HG03064 (cell line): ENCODE measurements around the gene TSPAN6.
A peak's percentile ranks its signal among the peaks of the same experiment; 100 is the strongest.

Experiments used
- ATAC-seq: cut with Tn5 transposase; IDR thresholded peaks from one replicate; pipeline ENCODE4 v1.9.1; 2021; ENCODE audit warnings: low read depth; ENCODE audit not compliant: unreplicated experiment

Gene TSPAN6

DNA sequence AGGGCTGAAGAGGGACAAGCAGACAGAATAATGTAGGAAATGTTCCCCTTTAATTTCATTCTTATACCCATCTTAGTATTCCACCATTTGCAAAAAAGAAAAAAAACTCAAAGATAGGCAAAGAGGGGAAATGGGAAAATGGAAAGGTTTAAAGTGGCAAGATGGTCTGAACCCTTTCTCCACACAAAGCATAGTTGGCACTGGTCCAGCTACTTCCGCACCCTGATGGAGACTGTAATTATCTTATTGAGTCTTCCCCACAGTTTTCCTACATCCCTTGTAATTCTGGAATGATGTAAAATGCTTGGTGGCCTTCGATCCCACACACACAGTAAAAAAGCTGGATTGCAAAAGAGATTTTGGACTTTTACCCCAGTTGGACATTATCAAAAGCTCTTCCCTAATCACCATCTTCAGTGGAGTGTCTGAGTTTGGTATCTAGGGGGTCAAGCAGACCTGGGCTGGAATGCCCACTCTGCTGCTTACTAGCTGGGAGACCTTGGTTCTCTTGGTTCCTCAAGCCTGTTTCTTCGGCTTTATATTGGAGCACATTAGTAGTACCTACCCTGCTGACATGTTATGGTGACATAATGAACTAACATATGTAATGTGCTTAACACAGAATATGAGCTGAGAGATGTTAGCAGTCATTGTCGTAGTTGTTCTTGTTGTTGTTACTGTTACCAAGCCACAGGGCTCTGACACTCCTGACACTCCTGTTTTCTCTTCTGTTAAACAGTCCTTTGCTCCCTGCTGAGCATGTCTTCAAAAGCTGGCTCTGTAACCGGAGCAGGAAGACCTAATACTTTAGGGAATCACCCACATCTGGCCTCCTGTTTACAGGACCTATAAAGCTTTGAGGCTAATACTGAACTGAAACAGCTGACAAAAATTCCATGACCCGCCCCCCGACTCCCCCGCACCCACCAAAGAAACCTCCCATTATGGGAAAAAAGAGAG lies 12.1 kb upstream of the TSPAN6 start:
- no peak for ATAC-seq

DNA sequence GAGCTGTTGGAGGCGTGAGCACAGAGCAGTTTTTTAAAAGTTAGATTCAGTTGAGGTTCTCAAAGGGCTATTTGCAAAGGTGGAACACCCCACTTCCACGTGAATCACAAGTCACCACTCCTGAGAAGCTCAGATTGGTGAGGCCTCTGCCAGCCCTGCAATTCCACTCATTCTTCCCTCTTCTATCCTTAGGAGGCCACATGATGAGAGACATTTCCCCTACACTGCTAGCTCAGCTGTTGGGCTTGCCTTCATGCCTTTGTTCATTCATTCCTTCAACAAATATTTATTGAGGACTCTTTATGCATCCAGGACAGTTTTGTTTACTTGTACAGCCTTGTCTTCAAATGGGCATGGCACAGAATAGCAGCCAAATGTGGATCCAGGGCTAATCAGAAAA lies 11.1 kb upstream of the TSPAN6 start:
- no peak for ATAC-seq

DNA sequence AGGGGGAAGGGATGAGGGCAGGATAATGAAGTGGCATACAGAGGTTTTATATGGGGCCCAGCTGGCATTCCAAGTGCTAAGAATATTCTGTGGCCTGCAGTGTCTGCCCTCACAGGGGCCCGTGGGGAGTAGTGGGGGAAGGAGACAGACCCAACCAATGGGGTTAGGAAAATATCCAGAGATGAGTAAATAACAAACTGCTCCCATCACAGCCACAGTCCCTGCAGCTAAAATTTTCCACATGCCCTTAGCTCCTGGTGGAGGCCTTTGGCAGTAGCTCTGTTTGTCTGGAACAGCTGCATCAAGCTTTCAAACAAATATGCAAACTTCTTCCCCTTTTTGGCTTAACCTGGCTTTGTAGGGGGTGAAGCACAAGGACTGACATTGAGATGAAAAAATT lies 10.5 kb upstream of the TSPAN6 start:
- ATAC-seq = no peak

DNA sequence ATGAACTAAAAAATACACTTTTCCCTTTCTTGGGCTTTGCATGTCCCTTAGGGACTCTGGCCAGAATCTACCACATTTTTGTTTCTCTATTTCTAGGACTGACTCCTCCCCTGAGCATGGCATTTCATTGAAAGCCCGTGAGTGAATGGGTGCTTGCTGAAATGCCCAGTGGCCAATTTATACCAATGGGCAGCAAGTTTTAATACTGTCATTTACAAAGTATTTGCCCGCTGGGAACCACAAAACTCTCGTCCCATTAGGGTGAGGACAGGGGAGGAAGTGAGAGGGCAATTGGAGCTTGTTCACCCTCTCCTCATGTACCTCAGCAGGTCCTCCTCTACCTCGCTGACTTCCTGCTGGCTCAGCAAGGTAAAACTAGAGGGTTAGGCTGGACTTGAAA lies 8.5 kb upstream of the TSPAN6 start:
- ATAC-seq = no peak

DNA sequence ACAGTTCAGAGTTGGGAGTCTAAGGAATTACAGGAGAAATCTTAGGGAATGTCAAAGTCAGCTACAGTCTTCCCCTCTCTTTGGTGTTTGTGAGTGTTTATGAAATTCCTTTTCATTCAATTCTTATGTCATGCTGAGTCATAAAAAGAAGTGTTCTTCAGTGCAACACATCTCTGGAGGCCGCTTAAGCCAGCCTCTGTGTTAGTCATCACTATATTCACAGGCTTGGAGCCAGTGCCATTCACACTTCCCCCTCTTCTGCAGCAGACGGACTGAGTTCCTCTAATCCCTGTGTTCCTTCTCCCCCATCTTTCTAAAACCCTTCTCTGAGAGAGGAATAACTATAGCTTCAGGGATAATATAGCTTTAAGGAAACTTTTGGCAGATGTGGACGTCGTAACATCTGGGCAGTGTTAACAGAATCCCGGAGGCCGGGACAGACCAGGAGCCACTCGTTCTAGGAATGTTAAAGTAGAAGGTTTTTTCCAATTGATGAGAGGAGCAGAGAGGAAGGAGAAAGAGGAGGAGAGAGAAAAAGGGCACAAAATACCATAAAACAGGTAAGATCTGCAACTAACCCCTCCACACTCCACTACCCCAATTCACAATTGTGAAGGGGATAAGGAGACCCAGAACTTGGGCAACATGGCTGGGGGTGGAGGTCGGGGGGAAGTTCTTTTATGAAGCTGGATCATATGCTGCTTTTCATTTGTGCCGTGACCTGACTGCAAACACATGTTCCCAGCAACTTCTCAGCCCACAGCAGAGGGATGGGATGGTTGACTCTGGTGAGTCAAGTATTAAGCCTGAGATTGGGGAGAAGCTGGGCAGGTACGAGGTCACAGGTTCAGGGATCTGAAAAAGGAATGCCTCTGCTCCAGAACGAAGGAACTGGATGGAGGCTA lies 7.6 kb upstream of the TSPAN6 start, which contains the start of gene SRPX2:
SRPX2 (plus strand) TSS at position 244 of the 905 bp plus-strand sequence. CDS start 2,124 bp downstream, outside the sequence.
- no peak for ATAC-seq

DNA sequence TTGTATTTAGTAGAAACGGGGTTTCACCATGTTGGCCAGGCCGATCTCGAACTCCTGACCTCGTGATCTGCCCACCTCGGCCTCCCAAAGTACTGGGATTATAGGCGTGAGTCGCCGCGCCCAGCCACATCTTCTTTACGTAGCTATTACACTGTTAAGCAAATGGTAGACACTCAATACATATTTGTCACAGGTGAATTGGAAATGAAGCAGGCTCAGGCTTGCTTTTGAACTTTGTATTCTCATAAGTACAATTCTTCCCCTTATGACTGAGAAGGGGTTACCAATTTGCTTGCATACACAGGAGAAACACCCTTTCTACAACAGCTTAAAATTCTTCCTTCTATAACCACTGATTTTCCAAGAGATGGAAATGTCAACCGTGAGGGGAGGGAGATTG lies 6.6 kb upstream of the TSPAN6 start:
- no peak for ATAC-seq

DNA sequence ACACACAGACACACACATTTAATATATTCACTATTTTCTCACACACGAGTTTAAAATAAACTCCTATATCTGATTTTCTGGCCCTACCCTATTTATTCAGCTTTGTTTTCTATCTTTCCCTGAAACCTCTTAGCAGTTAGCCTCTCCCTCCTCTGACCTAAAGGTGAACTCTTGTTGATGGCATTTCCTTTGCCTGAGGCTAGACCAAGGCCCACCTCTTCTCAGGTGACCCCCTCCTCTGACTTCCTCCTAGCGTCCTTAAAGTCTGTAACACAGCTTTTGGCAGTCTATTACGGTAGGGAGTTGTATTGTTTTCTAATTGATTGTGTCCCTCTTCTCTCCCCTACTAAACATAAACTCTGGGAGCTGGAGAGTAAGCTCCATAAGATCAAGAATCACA lies 5.7 kb upstream of the TSPAN6 start:
- no peak for ATAC-seq

DNA sequence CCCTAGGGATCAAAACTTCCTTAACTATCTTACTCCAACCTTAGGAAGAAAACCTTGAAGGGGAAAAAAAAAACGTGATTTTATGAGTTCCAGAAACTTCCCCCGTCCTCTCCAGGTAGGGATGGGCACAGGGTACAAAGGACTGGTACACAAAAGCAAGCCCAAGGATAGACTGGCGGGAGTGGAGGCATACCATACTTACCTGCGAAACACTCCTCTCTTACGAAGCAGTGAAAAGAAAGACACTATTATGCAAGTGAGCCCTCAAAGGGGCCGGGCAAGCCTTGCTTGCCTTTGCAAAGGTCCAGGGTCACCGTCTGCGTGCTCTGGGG lies 651 bp downstream of the TSPAN6 start:
- ATAC-seq = no peak

DNA sequence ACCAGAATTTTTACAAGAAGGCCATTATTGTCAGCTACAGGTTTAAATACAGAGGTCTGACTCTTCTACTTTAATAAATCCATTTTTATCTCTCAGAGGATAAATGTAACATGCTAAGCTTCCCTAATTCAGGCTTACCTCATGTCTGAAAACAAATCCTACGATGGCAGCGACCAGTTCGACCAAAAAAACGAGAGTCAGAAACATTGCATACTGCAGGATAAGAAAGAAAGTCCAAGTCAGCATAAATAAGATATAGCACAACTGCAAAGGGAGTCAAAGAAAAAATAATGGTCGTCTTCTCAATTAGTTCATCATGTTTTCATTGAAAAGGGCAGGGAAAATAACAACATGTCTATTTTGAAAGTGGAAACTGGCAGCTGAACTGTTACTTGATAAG lies 1.6 kb downstream of the TSPAN6 start:
- ATAC-seq = no peak

DNA sequence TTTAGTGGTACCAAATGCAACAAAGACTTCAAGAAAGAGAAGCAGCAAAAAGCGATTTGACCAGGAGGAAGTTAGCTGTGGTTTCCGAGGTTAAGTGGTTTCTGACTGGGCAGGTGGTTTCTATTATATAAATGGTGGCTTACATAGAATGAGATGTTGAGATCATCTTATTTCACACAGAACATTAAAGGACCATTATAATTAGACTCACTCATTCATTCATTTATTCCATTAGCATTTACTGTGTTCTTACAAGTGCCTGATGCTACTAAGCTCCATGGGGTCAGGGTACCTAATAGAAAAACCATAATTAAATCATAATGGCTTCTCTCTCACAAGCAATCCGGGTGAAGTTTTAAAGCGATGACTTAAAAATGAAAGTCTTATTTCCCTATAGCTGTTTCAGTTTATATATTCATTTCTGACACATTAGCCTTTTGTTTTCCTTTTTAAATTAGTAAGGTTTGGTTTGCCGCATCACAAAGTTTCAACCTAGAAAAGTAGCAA lies 10.6 kb downstream of the TSPAN6 start:
- peak; percentile 95 for ATAC-seq

DNA sequence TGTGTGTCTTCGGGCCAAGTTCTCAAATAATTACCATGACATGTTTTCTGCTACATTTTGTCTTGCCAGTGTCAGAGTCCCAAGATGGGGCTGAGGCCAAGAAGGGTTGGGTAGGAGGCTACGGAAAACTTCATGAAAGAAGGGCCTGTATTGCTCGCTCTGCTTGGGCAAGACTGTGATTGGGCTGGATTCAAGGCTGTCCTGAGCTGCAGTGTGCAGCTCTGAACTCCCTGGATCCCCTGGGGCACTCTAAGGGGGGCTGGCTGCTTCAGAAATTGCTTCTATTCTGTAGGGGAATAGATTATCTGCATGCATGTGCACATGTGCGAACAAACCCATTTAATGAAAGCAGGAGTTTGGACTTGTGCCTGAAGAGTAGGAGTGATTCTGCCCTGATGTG lies 13.6 kb downstream of the TSPAN6 start:
- no peak for ATAC-seq

DNA sequence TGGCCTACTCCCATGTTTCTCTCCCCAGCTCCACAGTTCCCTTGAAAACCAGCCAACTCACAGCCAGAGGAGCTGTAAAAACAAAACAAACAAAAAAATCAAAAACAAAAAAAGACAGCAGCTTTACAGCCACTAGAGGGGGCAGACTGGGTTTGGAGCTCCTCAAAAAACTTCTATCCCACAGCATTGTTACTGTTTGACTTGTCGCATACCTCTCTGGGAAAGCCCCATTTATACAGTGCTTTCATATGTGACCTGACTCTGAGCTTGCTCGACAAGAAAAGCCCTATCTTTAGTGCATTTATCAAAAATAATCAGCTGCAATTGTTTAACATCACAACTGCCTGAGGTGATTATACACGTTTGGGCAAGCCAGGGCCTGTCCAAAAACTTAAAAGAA lies 21.6 kb downstream of the TSPAN6 start:
- peak; percentile 98 for ATAC-seq

DNA sequence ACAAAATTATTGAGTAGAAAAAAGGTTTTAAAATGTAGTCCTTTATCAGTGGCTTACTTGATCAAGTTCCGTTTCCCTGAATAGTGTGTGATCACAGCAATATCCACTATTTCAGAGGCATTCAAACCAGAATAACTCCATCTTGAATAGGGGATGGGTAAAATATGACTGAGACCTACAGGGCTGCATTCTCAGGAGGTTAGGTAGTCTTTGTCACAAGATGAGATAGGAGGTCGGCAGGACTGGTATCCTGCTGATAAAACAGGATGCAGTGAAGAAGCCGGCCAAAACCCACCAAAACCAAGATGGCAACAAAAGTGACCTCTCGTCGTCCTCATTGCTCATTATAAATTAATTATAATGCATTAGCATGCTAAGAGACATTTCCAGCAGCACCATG lies 24.7 kb downstream of the TSPAN6 start:
- ATAC-seq = no peak

DNA sequence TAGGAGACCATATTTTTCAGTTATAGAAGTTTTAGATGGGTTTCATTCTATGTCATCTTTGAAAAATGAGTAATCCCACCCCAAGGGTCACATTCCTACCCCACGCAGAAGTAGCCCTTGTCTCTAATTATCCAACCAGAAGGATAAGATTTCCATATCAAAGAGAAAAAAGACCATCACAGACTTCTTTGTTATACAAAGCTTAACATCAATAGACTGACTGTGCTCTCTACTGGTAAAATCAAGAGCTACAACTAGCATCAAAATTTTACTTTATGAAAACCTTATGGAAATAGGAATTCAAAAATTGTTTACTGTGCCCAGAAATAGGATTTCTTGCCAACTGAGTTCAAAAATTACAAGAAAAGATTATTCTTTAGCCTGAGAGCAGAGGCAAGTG lies 27.0 kb downstream of the TSPAN6 start:
- ATAC-seq = no peak

DNA sequence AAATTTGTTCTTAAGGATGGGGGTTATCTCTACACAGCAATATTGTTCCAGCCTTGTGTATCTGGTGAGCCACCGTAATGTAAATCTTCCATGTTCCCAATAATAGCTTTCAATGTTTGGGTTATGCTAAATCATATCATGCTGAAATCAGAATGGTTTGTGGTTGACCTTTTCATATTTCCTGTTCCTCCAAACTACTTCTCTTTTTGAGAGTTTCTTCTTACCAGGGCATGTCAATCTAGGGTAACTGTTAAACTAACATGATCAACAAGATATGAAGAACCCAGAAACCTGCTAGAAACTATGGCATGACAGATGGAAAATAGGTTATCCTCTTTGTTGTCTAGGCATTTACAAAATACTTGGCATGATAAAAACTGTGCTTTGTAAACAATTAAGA lies 29.9 kb downstream of the TSPAN6 start:
- ATAC-seq = no peak

DNA sequence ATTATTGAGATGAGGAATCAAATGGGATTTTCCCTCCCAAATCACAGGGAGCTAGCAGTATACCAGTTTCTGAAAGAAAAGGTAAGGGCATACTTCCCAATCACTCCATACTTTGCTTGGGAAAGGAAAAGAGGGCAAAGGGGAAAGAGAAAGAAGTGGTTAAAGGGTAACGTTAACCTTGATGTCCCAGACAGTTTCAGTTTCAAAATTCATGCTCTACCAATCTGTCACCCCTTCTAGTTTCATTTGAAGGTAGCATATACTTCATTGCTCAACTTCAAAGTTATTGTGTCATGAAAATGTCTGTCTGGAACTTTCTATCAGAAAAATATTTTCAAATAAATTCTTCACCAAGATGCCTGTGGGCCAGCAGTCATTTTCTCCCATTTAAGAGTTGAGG lies 35.8 kb downstream of the TSPAN6 start:
- ATAC-seq = no peak

DNA sequence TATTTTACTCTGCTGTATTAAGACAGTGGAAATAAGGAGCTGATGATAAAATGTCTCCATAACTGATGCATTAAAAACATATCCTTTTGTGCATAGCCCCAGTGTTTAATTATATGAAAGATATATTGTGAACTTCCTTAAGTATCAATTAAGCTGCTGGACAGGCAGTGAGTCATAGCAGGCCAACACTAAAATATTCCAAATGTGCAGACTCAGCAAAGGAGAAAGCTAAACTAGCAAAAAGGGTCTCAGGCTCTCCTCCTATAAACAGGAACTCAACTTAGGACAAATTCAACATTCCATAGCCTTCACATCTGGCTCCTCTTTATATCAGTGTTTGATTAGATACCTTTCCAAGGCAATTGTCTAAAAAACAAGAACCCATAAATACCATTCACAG lies 36.3 kb downstream of the TSPAN6 start:
- ATAC-seq = no peak

DNA sequence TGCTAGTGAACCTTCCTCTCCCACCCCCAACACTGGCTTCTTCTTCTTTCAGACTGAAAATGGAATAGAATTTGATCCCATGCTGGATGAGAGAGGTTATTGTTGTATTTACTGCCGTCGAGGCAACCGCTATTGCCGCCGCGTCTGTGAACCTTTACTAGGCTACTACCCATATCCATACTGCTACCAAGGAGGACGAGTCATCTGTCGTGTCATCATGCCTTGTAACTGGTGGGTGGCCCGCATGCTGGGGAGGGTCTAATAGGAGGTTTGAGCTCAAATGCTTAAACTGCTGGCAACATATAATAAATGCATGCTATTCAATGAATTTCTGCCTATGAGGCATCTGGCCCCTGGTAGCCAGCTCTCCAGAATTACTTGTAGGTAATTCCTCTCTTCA lies 37.1 kb downstream of the TSPAN6 start:
- no peak for ATAC-seq

DNA sequence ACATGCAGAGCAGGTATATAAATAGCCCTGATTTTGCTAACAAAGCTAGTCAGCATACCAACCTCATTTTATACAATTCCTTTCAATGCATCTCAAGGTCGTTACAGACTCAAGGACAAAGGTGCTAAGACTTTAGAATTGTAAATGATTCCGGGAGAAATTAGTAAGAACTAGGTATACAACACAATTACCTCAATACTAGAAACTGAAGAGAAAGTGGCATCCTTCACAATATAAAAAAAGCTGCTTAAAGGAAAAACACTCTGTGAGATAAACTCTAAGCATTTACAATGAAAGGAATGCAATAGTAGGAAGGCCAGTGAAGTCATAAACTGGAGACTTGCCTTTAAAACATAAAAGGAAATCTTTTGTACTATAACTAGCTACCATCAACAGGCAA lies 40.0 kb downstream of the TSPAN6 start:
- no peak for ATAC-seq

DNA sequence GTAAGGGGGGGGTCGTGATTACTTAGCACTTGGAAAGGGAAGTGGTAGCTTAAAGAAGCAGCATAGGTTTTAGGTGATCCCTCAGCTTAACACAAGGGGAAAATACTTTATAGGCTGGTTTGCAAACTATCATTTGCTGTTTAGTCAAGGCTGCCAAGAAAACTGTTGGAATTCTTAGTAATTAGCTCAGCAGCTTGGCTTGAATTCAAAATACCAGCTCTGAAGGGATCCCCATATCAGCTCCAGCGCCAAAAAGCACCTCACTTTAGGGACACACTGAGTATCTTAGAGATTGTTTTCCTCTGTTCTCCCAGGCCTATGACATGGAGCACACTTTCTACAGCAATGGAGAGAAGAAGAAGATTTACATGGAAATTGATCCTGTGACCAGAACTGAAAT lies 43.0 kb downstream of the TSPAN6 start:
- ATAC-seq = no peak

DNA sequence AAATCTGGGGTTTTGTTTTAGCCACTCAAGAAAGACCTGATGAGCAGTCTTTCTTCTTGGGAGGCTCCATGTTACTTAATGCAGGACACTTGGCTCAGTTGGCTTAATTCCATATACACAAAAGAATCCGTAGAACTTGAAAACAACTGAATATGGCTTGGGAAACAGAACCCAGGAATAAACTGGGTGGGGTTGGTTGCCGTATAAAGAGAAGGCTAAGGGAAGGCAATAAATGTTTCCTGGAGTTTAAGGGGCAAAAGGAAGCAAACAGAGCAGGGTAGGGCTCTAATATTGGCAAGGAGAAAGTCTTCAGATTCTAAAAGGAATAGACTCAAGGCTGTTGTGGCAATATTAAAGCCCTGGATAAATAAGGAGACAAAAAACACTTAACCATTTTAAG lies 43.5 kb downstream of the TSPAN6 start:
- no peak for ATAC-seq
